B cell (primary cell): Measurements from ENCODE around the gene PLEKHM2. TPM values are rescaled to one million over a fixed set of nuclear protein-coding genes. Genes with fewer than 3 reads are reported as not detected.

Experiments
- ATAC-seq: fragments of 200-7000 bp; cut with Tn5 transposase; one replicate; pipeline ENCODE4 v1.10.0; 2021; ENCODE audit warnings: low read depth, mild to moderate bottlenecking, moderate number of reproducible peaks, moderate library complexity
- CTCF ChIA-PET: fragments of 350-600 bp; sonication (Branson Sonifier 250); formaldehyde crosslinking; loops from one replicate; lab custom pipeline; 2021; ENCODE audit warnings: antibody characterized with exemption, inconsistent platforms; lab: Charles Lee
- POLR2A ChIA-PET: fragments of 350-600 bp; sonication (Branson Sonifier 250); formaldehyde crosslinking; loops from one replicate; lab custom pipeline; 2021; ENCODE audit warnings: antibody characterized with exemption; lab: Charles Lee
- DNase-seq: peaks from one replicate; pipeline ENCODE4 v3.0.0; 2013
- H2AFZ ChIP-seq: 2 replicates; pipeline ENCODE4 v1.6.1; 2012; ENCODE audit warnings: mild to moderate bottlenecking, low read depth, low read length; ENCODE audit not compliant: insufficient read depth, poor library complexity, severe bottlenecking
- H3K27ac ChIP-seq, 2 donors: 1 replicate in 1 of 2; 2 replicates in 1 of 2; pipeline ENCODE4 v1.5.1; 2012 to 2013; ENCODE audit warnings: low read length in 2 of 2, mild to moderate bottlenecking in 2 of 2, moderate library complexity in 1 of 2
- H3K27me3 ChIP-seq, 4 experiments: fragments of 200-600 bp in 1 of 4; sonication (generic) in 1 of 4; replicated peaks in 1 of 4; 1 replicate in 2 of 4; 2 replicates in 2 of 4; pipeline versions ENCODE4 v1.6.1 to v1.7.0; 2013 to 2016; ENCODE audit warnings: low read length in 3 of 4, mild to moderate bottlenecking in 2 of 4, mixed read lengths in 1 of 4, moderate library complexity in 1 of 4; ENCODE audit not compliant: insufficient read depth in 4 of 4, control insufficient read depth in 3 of 4; ENCODE audit errors: control extremely low read depth in 1 of 4
- H3K36me3 ChIP-seq, 2 experiments: replicated peaks in 1 of 2; 1 replicate in 1 of 2; 2 replicates in 1 of 2; pipeline versions ENCODE4 v1.6.1 to v1.7.1; 2013; ENCODE audit warnings: low read length in 1 of 2; ENCODE audit not compliant: insufficient read depth in 2 of 2, control insufficient read depth in 1 of 2; ENCODE audit errors: control extremely low read depth in 1 of 2, extremely low read depth in 1 of 2
- H3K4me1 ChIP-seq, 2 donors: fragments of 200-600 bp in 1 of 2; sonication (generic) in 1 of 2; 1 replicate in 1 of 2; 2 replicates in 1 of 2; pipeline versions ENCODE4 v1.5.1 to v1.6.1; 2013 to 2017; ENCODE audit warnings: low read length in 2 of 2; ENCODE audit not compliant: control insufficient read depth in 2 of 2, insufficient read depth in 2 of 2
- H3K4me2 ChIP-seq: replicated peaks from 2 replicates; pipeline ENCODE3; 2012; ENCODE audit warnings: mild to moderate bottlenecking, low read depth, low read length; ENCODE audit not compliant: poor library complexity, severe bottlenecking
- H3K4me3 ChIP-seq, 5 experiments: fragments of 200-600 bp in 1 of 5; sonication (generic) in 1 of 5; 1 replicate in 3 of 5; 2 replicates in 2 of 5; pipeline versions ENCODE4 v1.5.1 to v1.7.0; 2011 to 2016; ENCODE audit warnings: low read length in 4 of 5, mild to moderate bottlenecking in 4 of 5, low read depth in 2 of 5, control low read depth in 1 of 5, moderate library complexity in 1 of 5; ENCODE audit not compliant: insufficient read depth in 1 of 5; ENCODE audit errors: control extremely low read depth in 1 of 5, extremely low read depth in 1 of 5
- H3K79me2 ChIP-seq: fragments of 200-600 bp; sonication (generic); one replicate; pipeline ENCODE4 v1.6.0; 2016; ENCODE audit warnings: low read length; ENCODE audit not compliant: control insufficient read depth, insufficient read depth
- H3K9ac ChIP-seq: fragments of 200-600 bp; sonication (generic); 2 replicates; pipeline ENCODE4 v1.6.1; 2017; ENCODE audit warnings: mild to moderate bottlenecking, low read length, moderate library complexity
- H3K9me3 ChIP-seq, 3 donors: one replicate each; pipeline versions ENCODE4 v1.6.1 to v1.7.1; 2013; ENCODE audit warnings: low read length in 2 of 3; ENCODE audit not compliant: control insufficient read depth in 2 of 3, insufficient read depth in 1 of 3; ENCODE audit errors: control extremely low read depth in 1 of 3
- H4K20me1 ChIP-seq: 2 replicates; pipeline ENCODE4 v1.6.0; 2012; ENCODE audit warnings: mild to moderate bottlenecking, low read length; ENCODE audit not compliant: insufficient read depth, control insufficient read depth, poor library complexity, severe bottlenecking
- H3K27ac Mint-ChIP-seq: one replicate; pipeline ENCODE4 v1.8.0; 2021; ENCODE audit warnings: mixed read lengths
- H3K27me3 Mint-ChIP-seq: one replicate; pipeline ENCODE4 v1.8.0; 2021; ENCODE audit warnings: mixed read lengths
- H3K4me1 Mint-ChIP-seq: one replicate; pipeline ENCODE4 v1.8.0; 2021; ENCODE audit warnings: mixed read lengths
- H3K4me3 Mint-ChIP-seq: one replicate; pipeline ENCODE4 v1.8.0; 2021; ENCODE audit warnings: mixed read lengths
- H3K9me3 Mint-ChIP-seq: one replicate; pipeline ENCODE4 v1.8.0; 2022; ENCODE audit warnings: mixed read lengths; ENCODE audit not compliant: insufficient read depth
- CTCF ChIP-seq: fragments of 200-600 bp; IDR thresholded peaks from one replicate; pipeline ENCODE4 v1.8.0; 2022; ENCODE audit warnings: antibody characterized with exemption, mild to moderate bottlenecking
- EZH2 ChIP-seq: IDR thresholded peaks from 2 replicates; pipeline ENCODE4 v1.6.1; 2012; ENCODE audit warnings: borderline replicate concordance, low read depth, mild to moderate bottlenecking, moderate library complexity, low read length; ENCODE audit not compliant: insufficient read depth, poor library complexity, severe bottlenecking
- WGBS: methylation state at CpG from one replicate; pipeline ENCODE4 v1.1.5; 2013; ENCODE audit warnings: missing lambda C conversion rate; ENCODE audit not compliant: insufficient coverage; 5-methylcytosine and 5-hydroxymethylcytosine counted together
- intact Hi-C: fragments of 100-400 bp; cut with micrococcal nuclease; formaldehyde crosslinking; loops from one replicate; pipeline ENCODE4 v1.10.0; 2022
- polyA plus RNA-seq: library from polyadenylated mRNA; depleted of rRNA; stranded (reverse); fragments of >200 nt; gene quantifications from 2 replicates; pipeline ENCODE4 v1.2.3, GENCODE V29; 2012
- total RNA-seq, 2 donors: library from RNA; stranded (reverse); fragments of 120-200 nt in 1 of 2; gene quantifications; 1 replicate in 1 of 2; 2 replicates in 1 of 2; pipeline versions ENCODE4 v1.2.3 to v1.2.4, GENCODE V29; 2013 to 2022

Gene PLEKHM2
- total and polyA plus RNA-seq, 2 donors (not counting 1 experiment from before 2014, with no cell fraction given) = 99.7 to 120 TPM

- ChIA-PET CTCF (no interaction called here), POLR2A (no interaction called here)
- Histone ChIP-seq H3K9ac (no peak overlapping the region), H2AFZ (no peak overlapping the region), H3K79me2 (peaks cover 89% of the 10 kb centered on the region), H4K20me1 (peaks cover 44% of the 10 kb centered on the region), H3K36me3 (peaks cover 0 to 3% of the 10 kb centered on the region in 2 experiments), H3K9me3 (no peaks in the 10 kb centered on the region), H3K27ac (no peak overlapping the region), H3K4me2 (no peak overlapping the region), H3K4me1 (peaks cover 27 to 42% of the 10 kb centered on the region in 2 donors), H3K27me3 (no peaks in the 10 kb centered on the region), H3K4me3 (no peak overlapping the region)
- Mint-ChIP-seq H3K9me3 (no peaks in the 10 kb centered on the region), H3K4me3 (no peak overlapping the region), H3K4me1 (peaks cover 57% of the 10 kb centered on the region), H3K27ac (peak overlapping the region; percentile 26), H3K27me3 (no peaks in the 10 kb centered on the region)
- no peak for DNase-seq
- no peak for ATAC-seq
- intact Hi-C loops = no loop called here
- TF ChIP-seq EZH2 = no peak
- no peak for TF ChIP-seq CTCF
- no CpG with 5 or more reads among the region's 2 CpGs for WGBS
These were observed 3.3 kb downstream of the PLEKHM2 start for GRCh38 chr1:15687446-15687845.

- Histone ChIP-seq H2AFZ (no peak overlapping the region), H3K4me2 (no peak overlapping the region), H3K4me3 (no peak overlapping the region), H3K27me3 (no peaks in the 10 kb centered on the region), H3K27ac (no peak overlapping the region), H3K9ac (no peak overlapping the region), H3K4me1 (peaks cover 18 to 26% of the 10 kb centered on the region in 2 donors), H3K79me2 (peaks cover 97% of the 10 kb centered on the region), H4K20me1 (peaks cover 48% of the 10 kb centered on the region), H3K36me3 (peaks cover 0 to 3% of the 10 kb centered on the region in 2 experiments), H3K9me3 (no peaks in the 10 kb centered on the region)
- H3K27me3 Mint-ChIP-seq = no peaks in the 10 kb centered on the region
- H3K4me1 Mint-ChIP-seq = peaks cover 64% of the 10 kb centered on the region
- intact Hi-C loops = loop anchor here (10.0 kb wide), 1 partner anchor 154 kb away; the partner anchor contains the start of gene SPEN
- no peaks in the 10 kb centered on the region for H3K9me3 Mint-ChIP-seq
- DNase-seq (no peak), ATAC-seq (no peak)
- TF ChIP-seq EZH2 = no peak
- no peak for TF ChIP-seq CTCF
- WGBS = 97% methylated on average over 5 of the region's 6 CpGs
- no peak overlapping the region for H3K4me3 Mint-ChIP-seq
- ChIA-PET CTCF (no interaction called here), POLR2A (no interaction called here)
- H3K27ac Mint-ChIP-seq = no peak overlapping the region
These were observed 6.2 kb downstream of the PLEKHM2 start for GRCh38 chr1:15690317-15690716.
